ENCODE measurements around the gene FGFBP2.

The FGFBP2 gene, protein sequence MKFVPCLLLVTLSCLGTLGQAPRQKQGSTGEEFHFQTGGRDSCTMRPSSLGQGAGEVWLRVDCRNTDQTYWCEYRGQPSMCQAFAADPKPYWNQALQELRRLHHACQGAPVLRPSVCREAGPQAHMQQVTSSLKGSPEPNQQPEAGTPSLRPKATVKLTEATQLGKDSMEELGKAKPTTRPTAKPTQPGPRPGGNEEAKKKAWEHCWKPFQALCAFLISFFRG

DNA sequence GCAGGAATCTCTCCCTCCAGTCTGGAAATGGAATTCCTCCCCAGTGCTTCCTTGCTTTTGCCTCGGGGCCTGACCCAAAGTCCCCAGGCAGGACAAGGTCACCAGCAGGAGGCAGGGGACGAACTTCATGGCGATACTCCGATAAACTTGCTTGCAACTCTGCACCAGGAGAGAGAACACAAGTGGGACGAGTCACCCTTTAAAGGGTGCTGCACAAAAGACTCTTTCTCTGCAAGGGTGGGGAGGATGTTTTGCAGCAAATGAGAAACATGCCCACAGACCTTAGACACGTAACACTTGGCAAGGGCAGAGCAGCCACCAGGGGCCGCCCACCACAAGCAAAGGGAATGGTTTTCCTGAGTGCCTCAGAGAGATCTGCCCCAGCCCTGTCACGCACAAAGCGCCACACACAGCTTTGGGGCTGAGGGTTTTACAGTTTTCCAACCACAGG is at the start of gene FGFBP2:
Gene FGFBP2, minus strand, starts transcription at position 175 of the 451 bp plus-strand sequence. Its CDS starts 46 bp downstream, at position 129.
- DNase-seq (ENCODE audit: low read depth): no peak

DNA sequence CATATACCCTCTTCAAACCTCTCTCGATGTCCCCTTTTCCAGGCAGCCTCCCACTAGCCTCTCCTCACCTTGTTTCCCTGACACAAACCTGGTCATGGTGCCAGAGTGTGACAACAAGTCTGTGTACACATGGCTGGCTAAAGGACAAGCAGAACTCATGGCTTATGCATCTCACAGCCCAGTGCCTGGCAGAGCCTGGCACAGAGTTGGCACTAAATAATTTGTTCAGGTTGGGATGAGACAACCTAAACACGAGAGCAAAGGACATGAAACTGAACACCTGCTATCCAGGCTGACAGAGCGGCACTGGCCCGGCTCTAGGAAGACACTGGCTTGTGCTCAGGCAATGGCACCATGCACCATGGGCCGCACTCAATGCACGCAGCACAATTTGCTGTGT is 48.2 kb upstream of the FGFBP2 start:
- DNase-seq (ENCODE audit: low read depth): no peak

DNA sequence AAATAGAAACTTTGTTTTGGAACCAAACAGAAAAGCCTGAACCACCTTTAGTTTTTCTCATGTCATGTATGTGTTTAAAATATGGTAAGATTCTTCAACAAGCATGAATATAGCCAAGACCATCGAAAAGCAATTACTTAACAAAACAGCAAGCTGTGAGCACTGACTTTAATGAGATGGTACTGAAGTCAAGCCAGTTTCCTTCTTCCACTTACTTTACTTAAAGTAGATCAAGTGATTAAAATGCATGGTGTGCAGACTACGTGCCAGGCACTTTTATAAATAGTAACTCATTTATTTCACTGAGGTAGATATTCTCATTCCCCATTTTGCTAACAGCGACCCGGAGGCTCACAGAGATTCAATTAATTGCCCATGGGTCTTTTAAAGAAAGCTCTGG is 46.2 kb upstream of the FGFBP2 start:
- DNase-seq (ENCODE audit: low read depth): no peak

DNA sequence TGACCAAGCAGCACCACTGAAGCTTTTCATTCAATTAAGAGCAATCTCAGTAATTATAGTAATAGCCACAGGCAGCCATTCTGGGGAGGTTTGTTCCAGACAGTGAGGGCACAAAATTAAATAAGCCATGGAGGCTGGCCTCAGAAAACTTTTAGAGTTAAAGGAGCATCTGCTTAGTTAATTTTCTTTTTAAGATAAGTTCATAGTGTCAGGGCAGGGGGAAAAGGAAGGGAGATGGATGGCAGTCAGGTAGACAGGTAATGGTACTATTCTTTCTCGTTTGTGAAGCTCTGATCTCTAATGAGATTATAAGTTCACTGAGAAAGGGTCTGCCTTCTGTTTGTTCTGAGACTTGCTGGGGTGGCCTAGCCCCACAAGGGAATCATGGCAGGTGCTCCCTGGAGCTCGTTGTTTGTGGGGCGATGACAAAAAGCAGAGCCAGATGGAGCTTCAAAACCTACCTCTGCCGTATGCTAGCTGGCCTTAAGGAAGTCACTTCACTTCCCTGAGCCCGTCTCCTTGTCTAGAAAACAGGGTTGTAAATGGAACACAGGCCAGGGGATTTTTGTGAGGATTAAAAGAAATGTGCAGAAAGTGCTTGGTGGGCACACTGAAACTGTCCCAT is 44.6 kb upstream of the FGFBP2 start:
- DNase-seq (ENCODE audit: low read depth): no peak

DNA sequence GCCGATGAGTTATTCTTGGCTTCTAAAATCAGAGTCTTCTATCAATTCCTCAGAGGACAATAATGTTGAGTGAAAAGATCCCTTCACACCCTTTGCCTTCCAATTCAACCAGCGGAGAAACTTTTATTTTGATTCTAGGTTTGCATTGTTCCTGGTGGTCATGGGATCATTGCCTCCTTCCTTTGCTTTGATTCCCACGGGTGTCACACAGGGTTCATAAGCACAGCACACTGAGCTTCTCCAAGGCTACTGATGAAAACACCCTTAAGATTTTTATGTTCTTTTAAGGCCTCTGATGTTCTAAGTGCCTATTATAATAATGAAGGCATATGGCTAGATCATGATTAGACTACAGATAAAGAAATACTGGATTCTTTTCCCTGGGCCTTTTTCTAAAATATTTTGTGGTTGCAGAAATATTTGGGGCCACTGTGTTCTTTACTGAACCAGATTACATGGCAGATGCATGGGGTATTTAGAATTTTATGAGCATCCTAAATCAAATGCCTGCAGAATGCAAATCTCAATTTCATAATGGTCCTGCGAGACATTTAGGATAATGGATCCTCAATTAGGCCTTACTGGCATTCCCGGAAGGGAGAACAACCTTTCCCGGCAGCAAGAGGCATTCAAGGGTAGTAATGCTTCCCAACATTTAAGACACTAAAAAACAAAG is 43.9 kb upstream of the FGFBP2 start:
- no peak for DNase-seq (ENCODE audit: low read depth)

DNA sequence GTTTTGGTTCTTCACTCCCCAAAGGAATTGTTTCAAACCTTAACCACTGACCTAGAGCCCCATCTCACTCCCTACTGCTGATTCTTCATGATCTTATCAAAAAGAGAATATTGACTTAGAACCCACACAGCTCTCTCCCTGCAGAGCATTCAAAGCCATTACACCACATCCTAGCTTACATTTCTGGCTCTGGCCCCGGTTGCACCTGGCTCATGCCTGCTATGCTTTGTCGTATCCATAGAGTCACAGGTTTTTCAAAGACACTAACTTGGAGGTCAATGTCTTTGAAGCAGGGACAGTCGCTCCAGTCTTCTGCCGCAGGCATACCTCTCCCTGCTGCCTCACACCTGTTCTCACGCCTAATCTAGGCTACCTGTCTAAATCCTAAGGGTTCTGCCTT is 42.7 kb upstream of the FGFBP2 start:
- no peak for DNase-seq (ENCODE audit: low read depth)

DNA sequence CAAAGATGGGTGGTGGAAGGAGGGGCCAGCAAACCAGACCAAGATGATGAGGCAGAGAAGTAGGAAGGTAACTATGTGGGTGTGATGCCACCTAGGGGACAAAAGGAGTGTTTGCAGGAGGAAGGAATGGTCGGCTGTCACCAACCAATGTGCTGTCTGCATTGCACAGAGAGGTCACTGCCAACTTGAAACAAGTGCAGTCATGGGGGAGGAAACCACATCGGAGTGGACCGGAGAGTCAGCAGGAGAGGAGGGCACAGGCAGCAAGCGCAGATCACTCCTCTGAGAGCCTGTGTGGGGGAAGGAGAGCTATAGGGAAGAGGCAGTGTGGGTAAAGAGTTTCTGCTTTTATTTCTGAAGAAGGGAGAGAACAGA is 38.5 kb upstream of the FGFBP2 start:
- peak; percentile 45 for DNase-seq (ENCODE audit: low read depth)

DNA sequence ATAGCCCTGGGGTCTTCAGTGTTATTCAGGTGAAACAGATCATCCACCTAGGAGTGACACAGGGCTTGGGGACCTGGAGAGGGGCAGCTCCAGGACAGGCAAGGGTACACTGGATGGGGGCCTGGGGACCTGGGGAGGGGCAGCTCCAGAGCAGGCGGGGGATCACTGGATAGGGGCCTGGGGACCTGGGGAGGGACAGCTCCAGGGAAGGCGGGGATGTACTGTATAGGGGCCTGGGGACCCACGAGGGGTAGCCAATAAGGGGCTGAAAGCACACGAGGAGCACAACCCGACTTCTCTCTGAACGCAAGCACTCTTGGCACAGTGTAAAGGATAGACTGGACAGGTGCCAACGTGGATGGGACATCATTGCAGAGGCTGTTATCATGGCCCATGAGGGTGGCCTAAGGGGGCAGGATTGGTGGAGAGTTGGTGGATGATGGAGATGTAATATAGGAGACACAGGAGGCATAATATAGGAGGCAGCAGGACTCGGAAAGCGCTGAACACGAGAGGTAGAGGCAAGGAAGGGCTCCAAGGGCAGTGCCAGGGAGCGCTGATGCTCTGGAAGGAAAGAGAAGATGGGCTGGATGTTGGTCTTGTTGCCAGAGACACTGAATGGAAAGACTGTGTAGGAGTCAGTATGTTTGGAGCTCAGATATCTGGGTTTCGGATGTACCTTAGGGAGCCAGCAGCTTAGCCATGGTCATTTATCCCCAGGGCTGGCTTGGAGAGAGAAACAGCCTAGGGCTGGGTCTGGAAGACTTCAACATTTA is 37.9 kb upstream of the FGFBP2 start:
- no peak for DNase-seq (ENCODE audit: low read depth)

DNA sequence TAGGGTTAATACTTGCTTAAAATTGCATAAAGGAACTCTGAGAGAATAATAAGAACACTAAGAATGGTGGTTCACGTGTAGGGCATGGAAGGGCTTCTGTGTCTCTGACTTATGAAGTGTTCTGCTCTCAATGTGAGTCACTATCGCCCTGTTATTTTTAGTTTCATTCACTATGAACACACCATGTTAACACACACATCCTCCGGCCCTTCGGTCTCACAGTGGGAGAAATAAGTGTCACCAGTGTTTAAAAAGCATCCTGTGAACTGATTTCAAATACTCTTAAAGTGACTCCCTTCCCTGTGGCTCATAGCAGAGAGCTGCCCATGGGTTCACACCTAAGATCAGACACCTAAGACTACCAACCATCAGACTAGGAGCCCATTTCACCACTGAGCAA is 33.8 kb upstream of the FGFBP2 start:
- DNase-seq (ENCODE audit: low read depth): no peak

DNA sequence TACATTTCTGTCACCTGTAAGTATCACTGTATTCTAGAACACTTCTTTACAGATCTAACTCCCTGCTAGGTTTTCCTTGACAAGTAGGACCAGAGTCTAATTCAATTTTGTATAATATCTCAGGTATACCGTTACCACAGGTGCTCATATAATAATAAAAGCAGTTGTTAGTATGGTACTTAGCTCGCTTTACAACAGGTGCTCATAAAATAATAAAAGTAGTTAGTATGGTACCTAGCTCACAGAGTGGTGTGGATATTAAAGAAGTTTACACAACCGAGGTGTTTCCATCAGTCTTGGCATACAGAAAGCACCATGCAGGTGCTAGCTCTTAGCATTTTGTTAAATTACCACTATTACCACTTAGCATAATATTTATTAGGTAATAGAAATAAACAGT is 32.9 kb upstream of the FGFBP2 start:
- no peak for DNase-seq (ENCODE audit: low read depth)

DNA sequence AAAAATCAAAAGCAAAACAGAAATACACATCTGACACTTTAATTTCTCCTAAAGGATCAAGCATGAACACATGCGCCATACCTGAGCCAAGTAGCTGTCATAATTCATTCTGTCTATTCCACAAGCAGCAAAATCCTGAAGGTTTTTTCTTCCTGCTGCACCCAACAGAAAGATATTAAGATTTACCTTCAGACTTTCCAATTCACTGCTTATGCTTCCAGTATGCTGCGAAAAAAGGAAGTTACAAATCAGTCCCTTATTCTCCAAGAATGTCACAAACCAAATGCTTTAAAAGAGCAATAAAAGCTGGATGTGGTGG is 29.2 kb upstream of the FGFBP2 start:
- DNase-seq (ENCODE audit: low read depth): no peak

DNA sequence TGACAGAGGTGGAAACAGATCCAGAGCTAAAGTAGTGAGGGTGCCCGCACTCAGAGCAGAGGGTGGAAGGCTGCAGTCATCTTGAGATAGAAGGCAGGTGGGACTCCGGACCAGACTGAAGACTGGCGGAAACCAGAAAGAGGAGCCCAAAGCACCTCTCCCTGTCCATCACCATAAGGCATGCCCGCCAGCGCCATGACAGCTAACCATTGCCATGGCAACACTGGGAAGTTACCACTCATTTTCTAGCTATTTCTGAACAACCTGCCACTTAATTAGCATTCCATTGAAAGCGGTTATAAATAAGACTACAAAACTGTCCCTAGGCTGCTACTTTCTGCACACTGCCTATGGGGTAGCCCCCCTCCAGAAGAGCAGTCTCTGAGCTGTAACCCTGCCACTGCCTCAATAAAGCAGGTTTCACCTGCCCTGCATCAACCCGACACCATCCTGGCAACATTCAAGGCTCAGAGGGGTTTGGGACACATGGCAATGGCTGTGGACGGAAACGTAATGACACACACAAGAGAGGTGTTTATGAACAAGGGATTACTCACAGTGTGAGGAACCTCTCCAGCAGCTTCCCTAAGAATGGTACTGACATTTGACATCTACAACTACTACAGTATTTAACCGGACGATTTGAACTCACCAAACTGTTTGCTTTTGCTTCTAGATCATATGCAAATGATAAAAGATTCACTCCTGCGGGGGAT is 27.8 kb upstream of the FGFBP2 start:
- no peak for DNase-seq (ENCODE audit: low read depth)

DNA sequence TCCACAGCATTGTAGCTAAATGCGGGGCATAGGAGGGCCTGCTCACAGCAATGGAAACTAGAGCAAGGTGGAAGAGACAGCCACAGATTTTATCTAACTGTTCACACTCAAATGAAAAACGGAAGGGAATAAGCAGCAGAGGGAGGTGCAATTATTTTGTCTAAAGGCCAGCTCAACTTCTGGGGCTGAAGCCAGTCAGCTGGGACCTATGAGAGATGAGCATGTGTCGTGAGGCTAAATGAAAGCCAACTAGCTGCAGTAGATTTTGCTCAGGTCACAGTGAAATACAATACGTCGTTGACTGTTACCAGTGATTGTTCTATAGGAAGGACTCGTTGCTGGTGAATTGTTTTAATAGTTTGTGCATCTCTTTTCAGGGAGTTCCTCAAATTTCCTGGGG is 26.4 kb upstream of the FGFBP2 start:
- DNase-seq (ENCODE audit: low read depth): no peak

DNA sequence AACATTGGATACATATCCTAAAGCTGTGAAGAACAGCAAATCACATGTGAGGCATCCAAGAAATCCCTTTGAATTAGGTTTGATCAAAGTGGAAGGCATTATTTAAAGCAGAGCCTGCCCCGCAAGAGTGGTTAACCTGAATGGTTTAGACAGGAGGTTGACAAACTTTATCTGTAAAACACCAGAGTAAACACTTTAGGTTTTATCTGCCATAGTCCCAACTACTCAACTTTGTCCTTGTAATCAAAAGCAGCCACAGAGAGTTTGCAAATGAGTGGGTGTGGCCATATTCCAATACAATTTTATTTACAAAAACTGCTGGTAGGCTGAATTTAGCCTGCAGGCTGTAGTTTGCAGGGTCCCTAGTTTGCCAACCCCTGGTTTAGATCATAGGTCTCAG is 25.2 kb upstream of the FGFBP2 start:
- DNase-seq (ENCODE audit: low read depth): no peak

DNA sequence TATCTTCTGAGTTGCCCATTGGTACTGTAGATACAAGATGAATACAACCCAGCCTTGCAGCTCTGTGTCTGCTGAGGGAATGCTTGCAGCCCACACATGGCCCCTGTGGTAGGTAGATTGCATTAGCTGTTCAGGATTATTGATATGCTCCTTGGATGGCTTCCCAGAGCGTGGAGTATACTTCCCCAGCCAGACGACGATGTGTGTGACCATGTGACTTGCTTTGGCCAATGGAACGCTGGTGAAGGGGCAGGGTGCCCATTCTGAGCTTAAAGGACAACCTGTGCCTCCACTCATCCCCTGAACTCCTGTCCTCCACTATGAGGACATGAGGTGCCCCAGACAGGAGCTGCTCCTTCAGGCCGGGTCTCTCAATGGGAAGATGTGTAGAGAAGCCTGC is 23.9 kb upstream of the FGFBP2 start:
- DNase-seq (ENCODE audit: low read depth): no peak

DNA sequence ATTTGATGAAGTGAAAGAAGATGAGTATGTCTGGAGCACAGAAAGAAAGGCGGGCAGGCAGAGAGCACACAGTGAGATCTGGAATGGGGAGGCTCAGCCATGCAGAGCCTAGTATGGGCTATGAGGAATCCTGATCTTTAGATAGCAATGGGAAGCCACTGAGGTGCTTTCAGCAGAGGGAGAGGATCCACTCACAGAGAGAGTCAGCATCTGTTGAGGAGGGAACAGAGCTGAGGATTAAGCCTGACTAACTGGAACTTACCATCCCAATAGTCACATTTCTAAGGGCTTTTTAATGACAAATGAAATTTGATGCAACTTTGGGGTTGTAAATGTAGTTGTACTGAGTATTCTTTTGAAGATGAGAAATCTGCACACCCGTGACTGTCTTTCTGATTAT is 20.6 kb upstream of the FGFBP2 start:
- DNase-seq (ENCODE audit: low read depth): no peak

DNA sequence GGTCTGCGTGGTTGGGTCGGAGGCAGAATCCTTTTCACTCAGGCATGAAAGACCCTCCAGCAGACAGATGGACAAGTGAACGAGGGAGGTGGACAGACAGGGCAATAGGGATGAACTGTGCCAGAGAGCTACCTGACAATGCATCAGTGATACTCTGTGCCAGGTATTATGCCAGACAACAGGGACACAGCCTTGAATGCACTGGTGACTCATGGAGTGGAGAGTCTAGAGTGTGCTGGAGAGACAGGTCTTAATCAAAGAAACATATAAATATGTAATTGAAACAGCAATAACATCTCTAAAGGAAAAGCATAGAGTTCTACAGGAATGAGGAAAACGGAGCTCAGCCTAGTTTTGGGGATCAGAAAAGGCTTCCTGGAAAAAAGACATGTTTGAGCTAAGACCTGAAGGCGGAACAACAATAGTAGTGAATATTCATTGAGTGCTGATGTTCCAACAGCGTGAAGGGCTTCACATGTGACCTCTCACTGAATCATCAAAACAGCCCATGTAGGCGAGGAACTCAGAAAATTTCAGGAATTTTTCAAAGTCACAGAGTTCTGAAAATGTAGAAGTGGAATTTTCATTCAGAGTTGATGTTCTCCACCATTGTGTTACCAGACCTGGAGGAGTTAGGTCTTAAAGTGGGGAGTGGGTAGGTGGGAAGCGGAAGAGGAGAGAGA is 20.0 kb upstream of the FGFBP2 start:
- no peak for DNase-seq (ENCODE audit: low read depth)

DNA sequence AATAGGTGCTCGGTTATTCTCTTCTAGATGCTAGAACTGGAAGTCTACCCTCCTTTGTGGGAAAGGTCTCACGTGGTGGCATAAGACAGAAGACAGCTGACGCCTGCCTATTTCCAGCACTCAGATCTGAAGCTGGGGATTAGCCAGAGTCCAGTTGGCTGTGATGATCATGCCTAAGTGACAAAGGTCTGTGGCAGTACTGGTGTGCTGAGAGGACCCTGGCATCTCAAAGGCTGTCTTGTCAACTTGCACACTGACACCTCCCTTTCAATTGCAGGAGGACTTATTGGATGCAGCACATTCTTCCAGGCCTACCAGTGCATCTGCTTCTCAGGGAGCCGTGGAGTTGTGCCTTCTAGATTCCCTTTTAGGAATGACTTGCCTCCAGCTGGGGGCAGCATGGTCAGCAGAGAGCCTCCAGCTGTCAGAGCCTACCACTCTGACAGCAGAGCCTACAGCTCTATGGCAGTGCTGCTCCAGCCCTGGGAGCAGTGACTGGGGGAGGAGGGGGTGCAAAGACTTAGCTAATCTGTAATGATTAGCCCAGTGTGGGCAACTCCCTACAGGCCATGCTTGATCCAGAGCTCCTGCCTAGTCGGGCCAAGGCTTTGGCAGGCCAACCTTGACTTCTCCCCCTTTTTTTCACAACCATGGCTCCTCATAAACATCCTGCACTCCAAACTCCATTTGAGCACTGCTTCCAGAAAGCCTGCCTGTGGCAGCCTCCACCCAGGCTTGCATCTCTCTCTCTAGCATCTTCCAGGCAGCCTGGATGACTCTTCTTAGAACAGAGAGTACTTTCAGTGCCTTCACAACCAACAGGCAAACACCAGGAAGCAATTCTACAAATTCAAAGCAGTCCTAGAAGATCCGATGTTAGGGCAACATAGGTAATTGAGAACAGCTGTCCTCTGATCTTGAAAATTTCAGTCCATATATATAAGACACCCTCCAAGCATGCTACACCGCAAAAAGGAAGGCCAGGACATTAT is 13.8 kb upstream of the FGFBP2 start:
- no peak for DNase-seq (ENCODE audit: low read depth)

DNA sequence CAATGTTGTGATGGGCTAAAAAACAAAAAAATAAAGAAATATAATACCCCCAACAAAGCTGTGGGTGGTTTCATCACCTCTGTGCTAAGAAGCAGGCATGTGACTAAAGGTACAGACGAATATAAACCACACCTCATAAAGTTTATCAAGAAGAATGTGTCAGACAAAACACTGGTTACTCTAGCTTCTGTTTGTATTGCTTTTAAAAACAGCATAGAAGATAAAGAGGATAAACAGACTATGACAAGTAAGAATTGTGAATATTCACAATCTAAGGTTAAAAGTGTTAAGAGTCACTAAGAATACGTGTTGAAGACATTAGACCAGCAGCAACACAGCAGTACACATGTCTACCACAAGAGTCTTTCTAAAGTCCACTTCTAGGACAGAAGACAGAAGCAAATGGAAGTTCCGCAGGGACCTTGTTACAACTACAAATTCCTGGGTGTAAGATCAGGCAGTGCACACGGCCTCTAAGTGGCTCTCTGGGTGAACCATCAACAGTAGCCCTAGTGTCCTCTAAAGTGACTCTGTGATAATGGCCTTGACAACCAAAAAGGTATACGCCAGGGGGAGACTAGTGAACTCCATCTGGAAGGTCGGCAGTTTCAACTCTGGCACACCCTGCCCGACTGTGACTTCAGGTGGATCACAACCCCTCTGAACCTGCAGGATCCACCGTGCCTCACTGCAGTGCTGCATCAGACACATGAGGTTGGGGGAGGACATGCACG is 8.3 kb upstream of the FGFBP2 start:
- DNase-seq (ENCODE audit: low read depth): no peak

Measured in non-pigmented ciliary epithelial cell (primary cell).